TTC549 (cell line): ENCODE measurements around the gene SELPLG.
"Not testable (repeated sequence)": the region's sequence is repeated elsewhere in the genome, so short reads cannot be mapped to it uniquely, and the experiment has no call there.

Source experiments
- FAIRE-seq: peaks from 2 replicates; lab custom pipeline; 2012; peaks lifted over from hg19 to GRCh38; lab: Jason Lieb, UNC

Gene SELPLG

GRCh38 chr12:108638141-108638827 is 4.6 kb upstream of the SELPLG start:
- FAIRE-seq, result no peak

DNA sequence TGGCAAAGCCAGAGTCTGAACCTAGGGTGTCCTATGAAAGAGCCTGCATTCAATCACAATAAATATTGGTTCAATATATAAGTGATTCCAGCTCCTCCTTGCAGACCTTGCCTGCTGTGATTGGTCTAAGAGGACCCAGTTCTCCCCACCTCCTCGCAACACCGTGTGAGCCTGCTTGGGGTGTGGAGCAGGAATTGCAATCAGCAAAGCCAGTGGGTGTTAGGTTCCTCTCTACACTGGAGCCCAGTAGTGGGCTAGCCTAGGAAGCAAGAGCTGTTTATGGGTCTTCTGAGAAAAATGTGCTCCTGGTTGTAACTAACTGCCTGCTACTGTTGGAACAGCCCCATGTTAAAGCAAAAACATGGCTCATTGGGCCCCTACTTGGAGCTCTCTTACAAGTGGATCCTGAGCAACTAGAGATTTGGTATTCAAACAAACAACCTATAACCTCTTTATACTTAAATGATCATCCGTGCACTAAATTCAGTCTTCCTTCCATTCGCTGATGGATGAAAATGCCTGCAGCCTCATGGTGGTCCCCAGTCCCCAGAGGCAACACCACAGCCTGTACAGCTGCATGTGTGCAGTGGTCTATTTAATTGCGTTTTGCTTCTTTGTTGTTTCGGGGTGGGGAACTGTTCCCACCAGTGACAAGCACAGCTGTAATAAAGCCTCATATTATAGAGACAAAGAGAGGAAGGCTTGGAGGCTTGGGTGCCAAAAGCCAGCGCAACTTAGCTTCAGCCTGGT is 3.7 kb upstream of the SELPLG start:
- no peak for FAIRE-seq

DNA sequence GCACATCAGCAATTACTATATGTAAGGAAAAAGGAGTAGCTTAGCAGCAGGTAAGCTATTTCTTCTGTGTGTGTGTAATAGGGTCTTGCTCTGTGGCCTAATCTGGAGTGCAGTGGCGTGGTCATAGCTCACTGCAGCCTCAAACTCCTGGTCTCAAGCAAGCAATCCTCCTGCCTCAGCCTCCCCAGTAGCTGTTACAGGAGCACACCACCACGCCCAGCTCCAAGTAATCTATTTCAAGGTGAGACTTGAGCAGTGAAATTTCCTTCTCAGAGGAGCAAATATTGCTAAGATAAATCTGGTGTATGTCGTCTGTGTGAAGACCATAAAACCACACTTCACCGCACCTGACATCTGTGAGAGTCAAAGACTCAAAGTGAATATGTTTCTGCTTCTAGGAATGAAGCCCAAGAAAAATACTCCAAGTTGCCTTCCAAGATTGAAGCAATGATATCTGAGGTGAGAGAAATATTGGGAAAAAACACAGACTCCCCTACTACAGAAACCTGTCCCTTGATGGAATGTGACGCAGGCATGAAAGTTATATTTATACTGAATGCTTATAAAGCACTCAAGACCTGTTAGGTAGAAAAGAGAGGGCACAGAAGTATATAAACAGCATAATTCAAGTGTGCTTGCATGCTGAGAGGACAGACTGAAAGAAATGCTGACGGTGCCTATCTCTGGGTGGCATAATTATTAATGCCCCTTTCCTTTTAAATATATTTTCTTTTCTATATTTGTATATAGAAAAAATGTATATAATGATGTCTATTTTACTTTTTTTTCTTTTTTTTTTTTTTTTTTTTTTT is 2.5 kb upstream of the SELPLG start:
- no peak for FAIRE-seq

- FAIRE-seq, result no peak
These were observed 1.7 kb upstream of the SELPLG start for GRCh38 chr12:108635201-108635996.

- no peak for FAIRE-seq
These were observed 652 bp upstream of the SELPLG start for GRCh38 chr12:108634341-108634751.

GRCh38 chr12:108633081-108633533 is 587 bp downstream of the SELPLG start:
- no peak for FAIRE-seq

- FAIRE-seq, result not testable (repeated sequence)
These were observed 2.4 kb downstream of the SELPLG start for GRCh38 chr12:108631261-108631660.

- FAIRE-seq, result no peak
These were observed 3.0 kb downstream of the SELPLG start for GRCh38 chr12:108630481-108631207.

DNA sequence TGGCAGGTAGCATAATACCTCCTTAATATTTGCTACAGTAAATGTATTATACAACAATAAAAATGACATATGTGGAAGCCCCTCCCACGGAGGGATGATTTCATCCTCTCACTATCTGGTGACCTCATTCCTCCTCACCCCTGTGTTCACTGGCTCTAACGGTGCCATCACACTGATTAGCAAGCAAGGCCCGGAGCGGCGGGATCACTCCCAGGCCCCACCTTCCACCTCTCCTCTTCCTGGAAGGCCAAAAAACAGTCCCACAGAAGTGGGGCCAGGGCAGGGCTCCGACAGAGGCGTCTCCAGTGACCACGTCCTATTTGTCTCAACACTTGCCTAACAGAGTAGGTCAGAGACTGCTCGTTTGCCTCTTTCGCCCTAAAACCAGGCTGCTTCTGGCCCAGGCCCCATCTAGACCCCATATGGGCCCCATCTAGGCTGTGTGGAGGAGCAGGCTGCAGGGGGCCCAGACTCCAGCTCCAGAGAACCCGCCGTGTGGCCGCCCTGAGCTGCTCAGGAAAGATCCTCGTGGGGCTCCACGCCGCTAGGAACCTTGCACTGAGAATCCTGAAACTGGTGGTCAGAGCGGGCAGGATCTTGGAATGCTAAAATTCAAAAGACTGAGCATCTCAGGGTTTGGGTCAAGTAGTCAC is 3.7 kb downstream of the SELPLG start:
- no peak for FAIRE-seq

GRCh38 chr12:108629151-108629550 is 4.5 kb downstream of the SELPLG start:
- FAIRE-seq, result no peak

DNA sequence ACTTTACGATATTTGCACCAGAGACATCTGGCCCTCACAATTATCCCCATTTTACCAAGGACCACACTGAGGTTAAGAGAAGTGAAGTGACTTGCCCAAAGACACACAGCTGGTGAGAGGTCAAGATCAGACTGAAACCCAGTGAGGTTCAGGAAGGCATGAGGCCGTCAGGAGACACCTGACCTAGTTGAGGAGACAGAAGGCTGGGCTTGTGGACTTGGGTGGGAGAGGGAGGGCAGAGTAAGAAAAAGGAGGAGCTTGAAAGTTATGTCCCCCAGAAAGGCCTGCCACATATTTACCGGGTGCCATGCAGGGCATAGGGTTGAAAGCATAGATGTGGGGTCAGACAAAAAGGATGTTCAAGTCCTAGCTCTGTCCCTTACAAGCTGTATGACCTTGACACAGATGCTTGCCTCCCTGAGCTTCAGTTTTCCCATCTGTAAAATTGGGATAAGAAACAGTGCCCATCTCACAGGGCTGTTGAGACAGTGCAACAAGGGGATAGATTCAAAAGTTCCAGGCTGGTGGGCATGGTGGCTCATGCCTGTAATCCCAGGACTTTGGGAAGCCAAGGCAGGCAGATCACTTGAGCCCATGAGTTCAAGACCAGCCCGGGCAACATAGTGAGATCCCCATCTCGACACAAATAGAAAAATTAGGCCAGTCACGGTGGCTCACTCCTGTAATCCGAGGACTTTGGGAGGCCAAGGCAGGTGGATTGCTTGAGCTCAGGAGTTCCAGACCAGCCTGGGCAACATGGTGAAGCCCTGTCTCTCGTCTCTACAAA is 6.4 kb downstream of the SELPLG start:
- no peak for FAIRE-seq

DNA sequence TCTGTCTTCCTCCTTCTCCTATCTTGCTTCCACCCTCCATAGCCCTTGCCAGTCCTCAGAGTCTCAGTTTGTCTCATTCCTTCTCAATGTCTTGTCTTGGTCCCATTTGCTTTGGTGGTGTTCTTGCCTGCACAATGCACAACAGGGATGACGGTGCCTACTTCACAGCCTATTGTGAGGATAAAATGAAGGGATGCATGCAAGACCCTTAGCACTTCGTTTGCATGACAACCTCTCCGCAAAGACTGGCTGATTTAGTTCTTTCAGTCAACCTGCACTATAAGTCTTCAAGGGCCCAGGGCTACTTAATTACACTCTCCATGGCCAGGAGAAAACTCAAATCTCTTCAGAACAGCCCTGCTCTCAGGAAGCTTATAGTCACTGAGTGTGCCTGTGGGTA is 8.5 kb downstream of the SELPLG start:
- no peak for FAIRE-seq

DNA sequence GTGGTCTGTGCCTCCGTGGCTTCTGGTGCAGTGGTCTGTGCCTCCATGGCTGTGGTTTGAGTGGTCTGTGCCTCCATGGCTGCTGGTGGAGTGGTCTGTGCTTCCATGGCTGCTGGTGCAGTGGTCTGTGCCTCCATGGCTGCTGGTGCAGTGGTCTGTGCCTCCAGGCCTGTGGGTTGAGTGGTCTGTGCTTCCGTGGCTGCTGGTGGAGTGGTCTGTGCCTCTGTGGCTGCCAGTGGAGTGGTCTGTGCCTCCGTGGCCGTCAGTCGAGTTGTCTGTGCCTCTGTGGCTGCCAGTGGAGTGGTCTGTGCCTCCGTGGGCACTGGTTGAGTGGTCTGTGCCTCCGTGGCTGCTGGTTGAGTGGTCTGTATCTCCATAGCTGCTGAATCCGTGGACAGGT is 10.1 kb downstream of the SELPLG start:
- no peak for FAIRE-seq

- no peak for FAIRE-seq
These were observed 10.7 kb downstream of the SELPLG start for GRCh38 chr12:108622921-108623514.

GRCh38 chr12:108622421-108622820 is 11.3 kb downstream of the SELPLG start:
- FAIRE-seq, result no peak

- FAIRE-seq, result no peak
These were observed 12.5 kb downstream of the SELPLG start for GRCh38 chr12:108621161-108621560.

- no peak for FAIRE-seq
These were observed 13.3 kb downstream of the SELPLG start for GRCh38 chr12:108620236-108620879.

- no peak for FAIRE-seq
These were observed 14.1 kb downstream of the SELPLG start for GRCh38 chr12:108619369-108620160.
